GM19193 (cell line): Measurements from ENCODE around the gene NCKAP1.

Experiments used
- POLR2A ChIP-seq: IDR thresholded peaks from 4 replicates; pipeline ENCODE4 v1.6.1; 2011; ENCODE audit not compliant: insufficient read depth, insufficient read length; ENCODE audit errors: extremely low read depth

Gene NCKAP1

DNA sequence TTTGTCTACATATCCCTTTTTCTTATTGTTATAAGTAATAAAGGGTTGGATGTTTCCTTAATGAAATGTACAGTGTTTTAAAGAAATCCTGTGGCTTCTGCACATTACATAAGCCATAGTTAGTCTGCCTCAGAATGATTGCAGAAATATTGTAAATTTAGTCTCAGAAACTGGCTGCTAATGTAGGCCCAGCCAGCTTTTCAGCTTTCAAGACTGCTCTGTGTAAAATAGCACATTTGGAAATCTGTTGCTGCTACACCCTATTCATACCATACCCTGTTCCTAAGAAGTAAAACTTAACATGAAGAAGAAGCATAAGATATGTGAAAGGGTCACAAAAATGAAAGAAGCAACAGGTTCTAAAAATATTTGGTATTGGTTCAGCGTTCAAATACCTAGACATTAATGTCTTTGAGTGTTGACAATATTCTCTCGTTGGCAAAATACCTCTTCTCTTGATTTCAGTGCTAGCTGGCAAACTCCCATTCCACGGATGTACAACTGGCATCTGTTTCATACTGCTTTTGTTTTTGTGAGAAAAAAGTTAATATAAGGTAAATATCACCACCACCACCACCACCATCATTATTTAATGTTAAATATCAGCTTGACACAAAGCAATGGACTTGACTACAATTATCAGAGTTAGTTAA is 19.2 kb upstream of the NCKAP1 start:
- no peak for TF ChIP-seq POLR2A

DNA sequence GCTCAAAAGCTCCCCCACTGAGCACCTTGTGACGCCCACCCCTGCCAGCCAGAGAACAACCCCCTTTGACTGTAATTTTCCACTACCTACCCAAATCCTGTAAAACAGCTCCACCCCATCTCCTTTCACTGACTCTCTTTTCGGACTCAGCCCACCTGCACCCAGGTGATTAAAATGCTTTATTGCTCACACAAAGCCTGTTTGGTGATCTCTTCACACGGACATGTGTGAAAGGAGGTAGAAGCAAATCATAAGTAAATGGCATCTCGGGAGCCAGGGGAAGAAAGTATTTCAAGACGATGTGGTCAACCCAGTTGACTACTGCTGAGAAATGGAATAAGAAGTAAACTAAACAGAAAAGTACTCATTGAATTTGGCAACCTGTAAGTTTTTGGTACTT is 11.2 kb upstream of the NCKAP1 start:
- no peak for TF ChIP-seq POLR2A

DNA sequence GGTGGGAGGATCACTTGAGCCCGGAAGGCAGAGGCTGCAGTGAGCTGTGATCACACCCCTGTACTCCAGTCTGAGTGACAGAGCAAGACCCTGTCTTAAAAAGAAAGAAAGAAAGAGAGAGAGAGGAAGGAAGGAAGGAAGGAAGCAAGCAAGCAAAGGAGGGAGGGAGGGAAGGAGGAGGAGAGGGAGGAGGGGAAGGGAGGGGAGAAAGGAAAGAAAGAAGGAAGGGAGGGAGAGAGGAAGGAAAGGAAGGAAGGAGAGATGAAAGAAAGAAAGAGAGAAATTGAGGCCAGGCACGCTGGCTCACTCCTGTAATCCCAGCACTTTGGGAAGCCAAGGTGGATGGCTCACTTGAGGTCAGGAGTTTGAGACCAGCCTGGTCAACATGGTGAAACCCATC is 2.3 kb upstream of the NCKAP1 start:
- TF ChIP-seq POLR2A: no peak

DNA sequence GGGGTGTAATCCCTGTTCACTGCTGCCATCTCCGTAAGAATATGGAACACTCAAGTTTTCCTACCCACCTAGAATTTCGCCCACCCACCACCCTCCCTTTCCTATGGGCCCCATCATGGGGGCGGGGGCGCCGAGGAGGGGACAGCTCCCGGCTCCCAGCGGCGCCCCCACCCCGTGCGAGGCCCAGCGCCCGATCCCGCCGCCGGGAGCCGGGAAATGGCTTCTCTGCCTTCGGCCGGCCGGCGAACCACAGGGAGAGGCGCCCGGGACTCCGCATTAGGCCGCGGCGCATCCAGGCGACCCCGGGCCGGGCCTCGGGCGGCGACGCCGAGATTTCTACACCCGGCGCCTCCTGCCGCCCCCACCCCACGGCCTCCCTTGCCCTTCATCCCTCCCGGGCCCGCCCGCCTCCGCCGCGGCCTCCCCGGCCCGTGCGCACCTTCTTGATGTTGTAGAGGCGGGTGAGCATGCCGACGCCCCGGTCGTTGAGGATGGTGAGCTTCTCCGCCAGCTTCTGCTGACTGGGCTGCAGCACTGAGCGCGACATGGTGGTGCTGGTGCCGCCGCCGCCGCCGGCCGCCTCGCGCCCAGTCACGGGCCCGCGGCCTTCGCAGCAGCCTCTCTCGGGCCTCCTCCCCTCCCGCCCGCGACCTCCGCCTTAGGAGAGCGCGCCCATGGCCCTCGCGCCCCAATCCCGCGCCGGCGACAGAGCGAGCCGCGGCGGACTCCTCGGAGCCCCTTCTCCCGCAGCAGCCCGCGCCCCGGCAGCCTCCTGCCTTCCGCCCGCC is 510 bp downstream of the NCKAP1 start:
- peak; percentile 38 for TF ChIP-seq POLR2A

DNA sequence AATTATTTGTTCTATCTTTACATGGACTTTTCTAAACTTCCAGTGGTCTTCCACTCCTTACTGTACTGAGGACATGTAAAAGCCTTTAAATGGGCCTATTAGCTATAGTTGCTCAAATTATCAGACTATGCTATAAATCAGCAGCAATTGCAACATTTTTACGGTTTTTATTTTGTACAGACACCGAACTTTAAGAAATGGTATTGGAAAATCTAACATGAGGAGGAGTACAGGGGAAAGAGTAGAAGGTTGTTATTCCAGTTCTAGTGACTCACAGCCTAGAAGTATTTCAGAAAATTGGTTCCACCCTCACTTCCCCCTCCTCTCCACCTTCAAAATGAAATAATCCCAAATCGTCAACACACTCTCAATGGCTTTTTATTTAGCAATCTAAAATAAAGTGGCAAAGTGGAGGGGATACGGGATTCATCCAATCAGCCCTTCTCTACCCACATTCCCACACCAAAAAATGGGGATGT is 1.1 kb downstream of the NCKAP1 start:
- TF ChIP-seq POLR2A: no peak

DNA sequence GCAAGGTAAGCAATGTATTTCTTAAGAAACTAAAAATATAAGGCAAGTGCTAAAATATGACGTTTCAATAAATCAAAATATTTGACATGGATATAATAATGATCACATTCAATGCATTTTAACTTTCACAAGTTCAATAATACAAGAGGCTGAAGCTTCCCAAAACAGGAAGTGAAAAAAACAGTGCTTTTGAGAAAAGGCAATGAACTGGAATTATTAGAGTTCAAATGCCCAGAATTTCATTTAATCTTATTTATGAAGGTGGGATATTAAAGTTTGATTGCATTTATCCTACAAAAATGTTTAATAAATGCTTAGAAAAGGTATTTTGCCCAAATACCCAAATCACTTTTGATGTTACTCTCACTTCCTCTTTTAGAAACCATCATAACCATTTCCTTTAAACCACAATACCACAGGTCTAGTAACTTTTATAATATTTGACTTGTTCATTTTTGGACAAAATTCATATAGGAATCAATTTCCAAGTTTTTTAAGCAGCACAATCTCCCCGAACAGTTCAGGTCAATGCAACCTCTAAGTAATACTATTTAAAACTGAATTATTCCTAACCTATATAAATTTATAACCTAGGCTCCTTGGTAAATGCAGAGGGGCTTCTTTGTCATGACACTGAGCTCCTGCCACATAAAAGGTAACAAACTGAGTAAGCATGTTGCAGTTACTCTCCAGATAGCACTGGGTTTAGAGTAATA is 2.1 kb downstream of the NCKAP1 start:
- no peak for TF ChIP-seq POLR2A

DNA sequence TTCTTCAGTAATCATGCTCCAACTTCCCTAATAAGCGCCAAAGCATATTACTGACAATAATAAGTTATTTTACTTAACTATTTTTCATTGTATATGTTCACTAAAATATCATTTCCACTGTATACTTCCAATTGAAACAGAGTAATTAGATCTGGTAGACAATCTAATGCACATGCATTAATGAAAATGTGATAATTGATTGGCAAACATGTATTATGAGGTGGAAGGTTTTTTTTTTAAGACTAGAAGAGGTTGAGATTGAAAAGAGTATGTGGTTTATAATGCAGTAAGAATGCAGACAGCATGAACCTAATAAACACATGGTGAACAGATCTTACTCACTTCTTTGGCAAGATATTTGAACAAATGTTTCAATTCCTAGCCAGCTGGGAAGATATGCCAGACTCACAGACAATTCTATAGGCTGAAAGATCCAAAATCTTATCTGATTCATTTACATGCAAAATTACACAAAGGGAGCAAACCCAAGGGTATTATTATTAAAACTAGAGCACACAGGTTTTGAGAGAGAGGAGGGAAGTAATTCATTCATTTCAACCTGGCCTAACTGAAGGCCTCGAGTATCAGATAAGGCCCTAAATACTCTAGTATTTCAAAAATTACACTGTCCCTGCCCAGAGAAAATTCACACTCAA is 2.8 kb downstream of the NCKAP1 start:
- no peak for TF ChIP-seq POLR2A

DNA sequence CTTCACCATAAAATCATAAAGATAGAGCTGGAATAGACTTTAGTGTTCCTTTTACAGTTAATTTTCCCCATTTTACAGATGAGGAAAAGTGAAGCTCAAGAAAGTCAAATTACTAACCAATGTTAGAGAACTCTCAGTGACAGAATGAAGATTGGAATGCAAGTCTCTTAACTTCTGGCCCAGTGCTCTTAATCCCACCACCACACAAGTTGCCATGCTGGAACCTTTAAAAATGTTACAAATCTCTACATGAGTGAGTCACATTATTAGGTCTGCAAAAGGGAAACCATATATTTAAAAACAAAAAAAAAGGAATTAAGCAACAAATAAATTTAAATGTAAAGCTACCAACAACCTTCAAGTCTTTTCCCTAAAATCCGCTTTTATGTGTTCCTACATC is 3.5 kb downstream of the NCKAP1 start:
- no peak for TF ChIP-seq POLR2A

DNA sequence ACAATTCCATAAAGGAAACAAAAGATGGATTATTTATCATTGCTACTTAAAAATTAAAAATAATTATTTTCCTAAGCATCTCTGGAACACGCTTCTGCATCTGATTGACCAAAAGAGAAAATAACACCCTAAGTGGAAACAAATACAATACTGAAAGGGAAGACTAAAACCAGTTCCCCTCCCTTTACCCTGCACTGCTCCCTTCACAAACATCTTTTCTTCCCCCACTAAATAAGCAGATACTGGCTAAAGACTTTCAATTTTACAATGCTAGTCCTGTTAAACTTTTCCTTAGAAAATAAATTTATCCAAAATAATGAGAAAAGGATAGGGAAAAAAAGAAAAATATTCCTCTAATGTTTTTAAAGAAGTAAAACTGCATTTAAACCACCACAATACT is 4.3 kb downstream of the NCKAP1 start:
- no peak for TF ChIP-seq POLR2A

DNA sequence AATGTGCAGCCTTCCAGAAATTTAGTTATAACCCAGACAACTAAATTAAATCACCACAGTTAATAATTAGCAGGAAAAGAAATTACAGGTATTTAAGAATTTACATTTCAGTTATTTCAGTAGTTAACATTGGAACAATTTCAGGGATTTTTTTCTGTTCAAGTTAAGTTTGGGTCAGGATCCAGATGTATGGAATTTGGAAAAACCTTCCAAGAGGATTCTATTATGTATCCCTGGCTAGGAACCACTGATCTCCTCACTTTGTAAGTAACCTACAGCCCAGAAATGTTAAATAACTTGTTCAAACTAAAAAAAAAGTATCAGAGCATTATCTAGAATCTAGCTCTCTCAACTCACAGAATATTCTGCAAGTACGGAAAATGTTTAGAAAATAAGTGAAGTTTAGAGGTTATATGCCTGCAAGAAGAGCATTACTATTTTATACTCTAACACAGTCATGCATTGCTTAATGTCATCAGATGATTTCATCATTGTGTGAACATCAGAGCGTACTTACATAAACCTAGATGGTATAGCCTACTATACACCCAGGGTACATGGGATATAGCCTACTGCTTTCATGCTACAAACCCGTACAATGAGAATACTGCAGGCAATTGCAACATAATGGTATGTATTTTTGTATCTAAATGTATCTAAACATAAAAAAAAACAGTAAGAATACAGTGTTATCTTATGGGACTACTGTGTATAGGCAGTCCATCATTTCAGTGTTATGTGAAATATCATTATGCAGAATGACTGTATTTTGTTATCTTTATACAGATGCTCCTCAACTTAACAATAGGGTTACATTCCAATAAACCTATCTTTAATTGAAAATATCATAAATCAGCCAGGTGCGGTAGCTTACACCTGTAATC is 6.1 kb downstream of the NCKAP1 start:
- no peak for TF ChIP-seq POLR2A

DNA sequence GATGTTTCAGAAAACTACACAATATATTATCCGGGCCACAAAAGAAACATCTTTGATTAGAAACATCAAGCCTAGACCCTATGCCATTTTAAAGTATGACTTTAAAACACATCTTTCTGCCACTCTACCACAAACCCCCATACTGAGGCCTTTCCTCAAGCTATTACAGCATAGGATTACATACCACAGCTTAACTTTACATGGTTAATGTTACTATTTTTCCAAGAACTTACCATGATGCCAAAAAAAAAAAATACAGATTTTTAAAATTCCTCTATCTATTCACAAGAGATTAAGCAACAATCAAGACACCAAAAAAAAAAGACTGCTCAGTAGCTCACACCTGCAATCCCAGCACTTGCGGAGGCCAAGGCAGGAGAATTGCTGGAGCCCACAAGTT is 9.0 kb downstream of the NCKAP1 start:
- TF ChIP-seq POLR2A: no peak

DNA sequence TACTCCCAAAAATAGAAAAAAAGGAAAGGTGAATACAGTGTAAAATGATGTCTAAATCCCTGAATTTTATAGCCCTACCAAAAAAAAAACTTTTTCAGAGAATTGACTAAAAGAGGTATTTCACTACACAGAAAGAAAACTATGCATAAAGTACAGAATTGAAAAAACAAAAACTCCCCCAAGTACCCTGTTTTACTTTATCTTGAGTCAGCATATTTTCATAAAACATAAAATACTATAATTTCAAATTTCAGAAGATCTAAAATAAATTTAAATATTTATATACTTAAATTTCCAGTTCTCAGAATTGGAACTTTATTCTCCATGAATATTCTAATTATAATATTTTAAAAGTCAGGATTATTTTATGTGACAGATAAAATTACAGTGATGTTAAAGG is 10.1 kb downstream of the NCKAP1 start:
- TF ChIP-seq POLR2A: no peak

DNA sequence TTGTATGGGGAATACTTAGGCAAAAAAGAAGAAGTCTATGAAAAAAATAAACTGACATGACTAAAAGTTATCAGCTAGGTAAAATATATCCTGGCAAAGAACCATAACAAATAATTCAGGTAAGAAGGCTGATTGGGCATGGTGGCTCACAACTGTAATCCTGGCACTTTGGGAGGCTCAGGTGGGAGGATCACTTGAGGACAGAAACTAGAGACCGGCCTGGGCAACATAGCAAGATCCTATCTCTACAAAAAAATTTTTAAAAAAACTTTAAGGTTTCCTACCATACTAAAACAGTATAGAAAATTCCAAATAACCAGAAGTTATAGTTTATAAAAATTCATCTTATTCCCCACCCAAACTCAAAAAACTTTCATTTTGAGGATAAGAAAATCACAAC is 10.8 kb downstream of the NCKAP1 start:
- no peak for TF ChIP-seq POLR2A

DNA sequence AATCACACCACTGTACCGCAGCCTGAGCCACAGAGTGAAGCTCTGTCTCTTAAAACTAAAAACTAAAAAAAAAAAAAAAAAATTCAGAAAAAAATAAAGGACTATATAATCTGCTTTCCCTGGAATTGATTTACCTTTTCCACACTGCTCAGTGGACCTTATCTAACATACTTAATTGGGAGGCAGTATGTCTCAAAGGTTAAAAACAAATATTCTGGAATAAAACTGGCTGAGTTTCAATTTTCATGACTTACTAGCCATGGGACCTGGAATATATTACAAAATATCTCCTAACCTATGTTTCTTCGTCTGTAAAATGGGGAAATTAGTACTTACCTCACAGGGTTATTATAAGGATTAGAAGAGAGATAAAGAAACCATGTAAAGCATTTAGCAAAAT is 11.8 kb downstream of the NCKAP1 start:
- TF ChIP-seq POLR2A: no peak

DNA sequence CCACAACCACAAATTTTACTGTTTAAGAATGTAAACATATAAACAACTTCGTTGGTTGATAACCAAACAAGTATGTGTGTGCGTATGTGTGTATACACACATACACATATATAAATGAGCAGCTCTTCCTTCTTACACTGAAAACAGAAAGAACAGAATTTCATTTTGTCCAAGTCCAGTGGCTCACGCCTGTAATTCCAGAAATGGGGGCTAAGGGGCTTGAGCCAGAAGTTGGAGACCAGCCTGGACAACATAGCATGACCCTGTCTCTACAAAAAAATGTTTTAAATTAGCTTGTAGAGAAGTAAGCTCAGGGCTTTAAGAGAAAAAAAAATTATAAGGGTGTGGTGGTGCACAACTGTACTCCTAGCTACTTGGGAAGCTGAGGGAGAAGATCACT is 12.3 kb downstream of the NCKAP1 start:
- TF ChIP-seq POLR2A: no peak
